DND-41 (cell line): Measurements from ENCODE around the gene MACF1.

Experiments
- ATAC-seq: fragments of 200-7000 bp; cut with Tn5 transposase; 3 replicates; pipeline ENCODE4 v1.9.1; 2021; ENCODE audit warnings: low read depth; ENCODE audit not compliant: insufficient read depth
- DNase-seq: peaks from one replicate; pipeline ENCODE4 v3.0.0-alpha.2; 2020
- H2AFZ ChIP-seq: 2 replicates; pipeline ENCODE4 v1.6.0; 2012; ENCODE audit warnings: low read depth, low read length
- H3K27ac ChIP-seq: 2 replicates; pipeline ENCODE4 v1.5.1; 2012; ENCODE audit warnings: low read length, inconsistent platforms
- H3K27me3 ChIP-seq: fragments of 200-600 bp; sonication (generic); 2 replicates; pipeline ENCODE4 v1.6.0; 2012; ENCODE audit warnings: low read length, mild to moderate bottlenecking, inconsistent platforms; ENCODE audit not compliant: insufficient read depth, poor library complexity
- H3K36me3 ChIP-seq: 2 replicates; pipeline ENCODE4 v1.5.1; 2012; ENCODE audit warnings: low read length, inconsistent platforms; ENCODE audit not compliant: insufficient read depth
- H3K4me1 ChIP-seq: 2 replicates; pipeline ENCODE4 v1.5.1; 2012; ENCODE audit warnings: mild to moderate bottlenecking, low read length; ENCODE audit not compliant: insufficient read depth
- H3K4me2 ChIP-seq: 2 replicates; pipeline ENCODE4 v1.6.0; 2012; ENCODE audit warnings: mild to moderate bottlenecking, moderate library complexity, low read length, inconsistent platforms; ENCODE audit not compliant: insufficient read depth
- H3K4me3 ChIP-seq, 2 experiments: fragments of 200-600 bp in 1 of 2; shearing (Covaris generic) in 1 of 2; 2 replicates each; pipeline ENCODE4 v1.5.1; 2012 to 2016; ENCODE audit warnings: inconsistent platforms in 2 of 2, low read length in 2 of 2, mild to moderate bottlenecking in 2 of 2, low read depth in 1 of 2, moderate library complexity in 1 of 2
- H3K79me2 ChIP-seq: 2 replicates; pipeline ENCODE4 v1.6.0; 2012; ENCODE audit warnings: low read length, inconsistent platforms; ENCODE audit not compliant: insufficient read depth
- H3K9ac ChIP-seq: 2 replicates; pipeline ENCODE4 v1.6.0; 2012; ENCODE audit warnings: low read depth, mild to moderate bottlenecking, inconsistent platforms, low read length, moderate library complexity
- H3K9me3 ChIP-seq: 2 replicates; pipeline ENCODE4 v1.5.1; 2012; ENCODE audit warnings: low read length, moderate library complexity, mild to moderate bottlenecking, inconsistent platforms; ENCODE audit not compliant: insufficient read depth, severe bottlenecking
- H4K20me1 ChIP-seq: 2 replicates; pipeline ENCODE4 v1.6.0; 2012; ENCODE audit warnings: low read length; ENCODE audit not compliant: insufficient read depth
- CTCF ChIP-seq: IDR thresholded peaks from 2 replicates; pipeline ENCODE4 v1.5.1; 2012; ENCODE audit warnings: borderline replicate concordance, low read length, moderate library complexity, mild to moderate bottlenecking; ENCODE audit not compliant: poor library complexity, severe bottlenecking; ENCODE audit errors: extremely low read depth
- EZH2 ChIP-seq: IDR thresholded peaks from 3 replicates; pipeline ENCODE4 v1.6.1; 2012; ENCODE audit warnings: borderline replicate concordance, low read depth, mild to moderate bottlenecking, moderate library complexity, low read length, inconsistent platforms; ENCODE audit not compliant: severe bottlenecking

MACF1 gene

GRCh38 chr1:39270368-39270767 is 65.9 kb downstream of the MACF1 start:
- no peak for ATAC-seq
- Histone ChIP-seq H3K36me3 (peaks cover 10% of the 10 kb centered on the region; the same call in 1 of the 2 replicates), H3K27me3 (no peaks in the 10 kb centered on the region), H3K4me3 (no peak overlapping the region), H3K79me2 (peaks cover 9% of the 10 kb centered on the region; the same call in 1 of the 2 replicates), H3K4me1 (0 out of 2 replicates have a peak, but pooled peaks cover 3% of the 10 kb centered on the region), H3K9ac (no peak overlapping the region), H2AFZ (no peak overlapping the region), H3K4me2 (no peak overlapping the region), H3K27ac (no peak overlapping the region), H4K20me1 (peaks cover 15% of the 10 kb centered on the region), H3K9me3 (no peaks in the 10 kb centered on the region)
- no peak for DNase-seq
- TF ChIP-seq CTCF, result no peak
- TF ChIP-seq EZH2, result no peak

GRCh38 chr1:39272027-39272797 is 67.7 kb downstream of the MACF1 start:
- H4K20me1 ChIP-seq, result peaks cover 20% of the 10 kb centered on the region

GRCh38 chr1:39272798-39273469 is 68.4 kb downstream of the MACF1 start:
- 0 out of 2 replicates have a peak, but pooled peaks cover 3% of the 10 kb centered on the region for H3K4me1 ChIP-seq
- peaks cover 12% of the 10 kb centered on the region; the same call in 1 of the 2 replicates for H3K79me2 ChIP-seq
- TF ChIP-seq CTCF, result no peak
- TF ChIP-seq EZH2, result no peak
- H3K9ac ChIP-seq, result no peak overlapping the region
- no peaks in the 10 kb centered on the region for H3K27me3 ChIP-seq
- H4K20me1 ChIP-seq, result peaks cover 20% of the 10 kb centered on the region
- DNase-seq (no peak), ATAC-seq (no peak)
- no peak overlapping the region for H3K4me3 ChIP-seq
- peaks cover 10% of the 10 kb centered on the region; the same call in 1 of the 2 replicates for H3K36me3 ChIP-seq
- no peak overlapping the region for H3K27ac ChIP-seq
- no peaks in the 10 kb centered on the region for H3K9me3 ChIP-seq
- H3K4me2 ChIP-seq, result no peak overlapping the region
- H2AFZ ChIP-seq, result no peak overlapping the region

More at GRCh38 chr1:39272027-39272797, 67.7 kb downstream of the MACF1 start:
- Histone ChIP-seq H3K27ac (no peak overlapping the region), H3K79me2 (peaks cover 12% of the 10 kb centered on the region; the same call in 1 of the 2 replicates), H3K4me3 (no peak overlapping the region), H3K4me2 (no peak overlapping the region), H3K36me3 (peaks cover 10% of the 10 kb centered on the region; the same call in 1 of the 2 replicates), H2AFZ (no peak overlapping the region), H3K9ac (no peak overlapping the region), H3K4me1 (0 out of 2 replicates have a peak, but pooled peaks cover 3% of the 10 kb centered on the region), H3K27me3 (no peaks in the 10 kb centered on the region), H3K9me3 (no peaks in the 10 kb centered on the region)
- DNase-seq, result no peak
- no peak for ATAC-seq
- TF ChIP-seq CTCF, result no peak
- no peak for TF ChIP-seq EZH2
